Thyroid gland (tissue), 4 donors: ENCODE results near the gene SNRNP70.

Experiments used
- POLR2A ChIP-seq, 2 donors: fragments of 450-650 bp; IDR thresholded peaks; one replicate each; pipeline ENCODE4 v1.6.1; 2017; ENCODE audit warnings: antibody characterized with exemption in 2 of 2, mild to moderate bottlenecking in 2 of 2, moderate library complexity in 1 of 2
- TF ChIP-seq, protein P1 (sequence below), 6 experiments: fragments of 200-600 bp in 3 of 6; fragments of 450-650 bp in 3 of 6; sonication (generic) in 3 of 6; IDR thresholded peaks; one replicate each; pipeline ENCODE4 v1.5.1; 2016 to 2019; ENCODE audit warnings: antibody characterized with exemption in 6 of 6, mild to moderate bottlenecking in 2 of 6, inconsistent platforms in 1 of 6, moderate library complexity in 1 of 6

DNA sequence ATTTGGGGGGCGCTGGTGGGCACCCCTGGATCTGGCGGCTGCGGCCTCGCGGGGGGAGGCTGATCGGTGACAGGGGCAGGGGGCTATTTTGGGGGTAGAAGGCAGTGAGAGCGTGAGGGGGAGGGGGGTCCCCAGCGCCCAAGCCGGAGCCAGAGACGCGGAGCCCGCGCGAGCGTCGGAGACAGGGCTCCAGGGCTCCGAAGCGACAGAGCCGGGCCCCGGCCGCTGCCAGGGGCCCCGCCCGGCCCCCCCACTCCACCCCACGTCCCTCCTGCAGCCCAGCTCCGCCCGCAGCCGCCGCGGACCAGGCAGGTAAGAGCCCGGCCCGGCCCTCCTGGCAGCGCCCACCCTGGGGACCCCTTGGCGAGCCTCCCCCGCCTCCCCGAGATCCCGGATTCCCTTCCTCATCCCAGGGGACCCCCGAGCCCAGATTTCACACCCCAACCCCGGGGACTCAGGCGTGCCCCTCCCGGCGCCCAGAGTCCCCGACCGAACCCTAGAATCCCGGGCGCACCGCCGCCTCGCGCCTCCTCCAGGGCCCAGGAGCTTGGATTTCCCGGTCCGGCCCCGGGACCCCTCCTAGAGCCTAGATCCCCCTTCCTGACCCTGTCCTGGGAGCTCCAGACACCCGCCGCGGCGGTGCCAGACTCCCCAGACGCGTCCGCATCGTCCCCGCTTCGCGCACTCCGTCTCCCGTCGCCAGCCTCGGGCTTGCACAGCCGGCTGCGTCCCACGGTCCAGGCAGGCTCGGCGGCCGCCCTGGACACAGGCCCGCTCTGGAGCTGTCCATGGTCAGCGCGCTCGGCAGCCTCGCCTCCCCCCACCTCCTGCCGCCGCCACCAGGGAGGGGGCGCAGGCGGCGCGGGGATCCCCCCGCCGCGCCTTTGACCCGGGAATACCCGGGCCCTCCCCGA is 34.4 kb downstream of the SNRNP70 start, which contains the start of gene PPFIA3:
- TF ChIP-seq, protein P1, sequence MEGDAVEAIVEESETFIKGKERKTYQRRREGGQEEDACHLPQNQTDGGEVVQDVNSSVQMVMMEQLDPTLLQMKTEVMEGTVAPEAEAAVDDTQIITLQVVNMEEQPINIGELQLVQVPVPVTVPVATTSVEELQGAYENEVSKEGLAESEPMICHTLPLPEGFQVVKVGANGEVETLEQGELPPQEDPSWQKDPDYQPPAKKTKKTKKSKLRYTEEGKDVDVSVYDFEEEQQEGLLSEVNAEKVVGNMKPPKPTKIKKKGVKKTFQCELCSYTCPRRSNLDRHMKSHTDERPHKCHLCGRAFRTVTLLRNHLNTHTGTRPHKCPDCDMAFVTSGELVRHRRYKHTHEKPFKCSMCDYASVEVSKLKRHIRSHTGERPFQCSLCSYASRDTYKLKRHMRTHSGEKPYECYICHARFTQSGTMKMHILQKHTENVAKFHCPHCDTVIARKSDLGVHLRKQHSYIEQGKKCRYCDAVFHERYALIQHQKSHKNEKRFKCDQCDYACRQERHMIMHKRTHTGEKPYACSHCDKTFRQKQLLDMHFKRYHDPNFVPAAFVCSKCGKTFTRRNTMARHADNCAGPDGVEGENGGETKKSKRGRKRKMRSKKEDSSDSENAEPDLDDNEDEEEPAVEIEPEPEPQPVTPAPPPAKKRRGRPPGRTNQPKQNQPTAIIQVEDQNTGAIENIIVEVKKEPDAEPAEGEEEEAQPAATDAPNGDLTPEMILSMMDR (IDR thresholded peaks at IDR 0.05), result no peak
- TF ChIP-seq POLR2A (IDR thresholded peaks at IDR 0.05), result no peak
